GM18870 (cell line): ENCODE measurements around the gene DIP2C.

Source experiments
- ATAC-seq: cut with Tn5 transposase; IDR thresholded peaks from one replicate; pipeline ENCODE4 v1.9.1; 2021; ENCODE audit warnings: moderate library complexity; ENCODE audit not compliant: unreplicated experiment

The DIP2C gene

DNA sequence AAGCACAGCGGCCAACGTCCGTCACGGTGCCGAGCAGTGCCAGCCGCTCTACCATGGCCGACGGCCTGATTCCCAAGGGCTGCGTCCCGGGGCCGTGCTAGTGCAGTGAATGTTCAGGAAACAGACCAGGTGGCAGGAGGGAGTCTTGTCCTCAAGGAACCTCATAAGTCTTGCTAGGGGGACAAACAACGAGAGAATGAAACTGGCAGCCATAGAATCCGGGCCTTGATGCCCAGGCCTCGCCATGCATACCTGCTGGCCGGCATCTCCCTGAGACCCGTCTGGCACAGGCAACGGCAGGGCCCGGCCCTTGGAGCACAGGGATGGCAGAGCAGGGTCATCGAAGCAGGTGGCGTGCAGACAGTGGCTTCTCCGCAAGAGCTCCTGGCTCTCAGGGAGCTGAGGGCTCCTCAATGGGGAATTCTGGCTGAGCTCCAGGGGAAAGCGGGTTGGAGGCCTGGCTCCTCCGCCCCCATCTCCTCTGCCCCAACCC is 58.8 kb downstream of the DIP2C start:
- ATAC-seq: no peak

DNA sequence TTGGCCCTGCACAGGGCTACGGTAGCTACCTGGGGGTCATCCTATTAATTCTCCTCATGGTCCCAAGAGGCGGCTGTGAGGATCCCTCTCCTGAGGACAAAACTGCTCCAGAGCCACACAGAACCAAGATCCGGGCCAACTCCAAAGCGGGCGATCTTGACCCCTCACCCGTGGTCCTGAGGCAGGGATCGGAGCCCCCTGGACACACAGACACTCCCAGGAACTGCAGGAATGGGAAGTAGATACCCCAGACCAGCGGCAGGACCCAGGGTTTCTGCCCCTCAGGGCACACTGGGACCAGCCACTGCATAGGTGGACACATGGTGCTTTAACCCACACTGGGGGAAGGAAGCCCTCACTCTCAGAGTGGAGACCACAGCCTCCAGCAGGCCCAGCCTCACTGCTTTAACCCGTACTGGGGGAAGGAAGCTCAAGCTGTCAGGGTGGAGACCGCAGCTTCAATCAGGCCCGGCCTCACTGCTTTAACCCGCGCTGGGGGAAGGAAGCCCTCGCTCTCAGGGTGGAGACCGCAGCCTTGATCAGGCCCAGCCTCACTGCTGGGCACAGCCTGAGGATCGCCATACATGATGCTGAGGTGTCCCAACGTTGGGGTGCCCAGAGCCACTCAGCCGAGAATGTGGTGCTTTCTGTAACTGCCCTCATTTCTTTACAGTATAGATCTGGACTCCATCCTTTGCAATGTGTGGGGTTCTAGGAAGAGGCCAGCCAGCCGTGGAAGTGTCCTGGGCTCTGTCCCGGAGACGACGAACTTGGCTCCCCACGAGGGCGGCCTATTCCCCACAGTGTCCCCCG is 60.1 kb downstream of the DIP2C start:
- no peak for ATAC-seq

DNA sequence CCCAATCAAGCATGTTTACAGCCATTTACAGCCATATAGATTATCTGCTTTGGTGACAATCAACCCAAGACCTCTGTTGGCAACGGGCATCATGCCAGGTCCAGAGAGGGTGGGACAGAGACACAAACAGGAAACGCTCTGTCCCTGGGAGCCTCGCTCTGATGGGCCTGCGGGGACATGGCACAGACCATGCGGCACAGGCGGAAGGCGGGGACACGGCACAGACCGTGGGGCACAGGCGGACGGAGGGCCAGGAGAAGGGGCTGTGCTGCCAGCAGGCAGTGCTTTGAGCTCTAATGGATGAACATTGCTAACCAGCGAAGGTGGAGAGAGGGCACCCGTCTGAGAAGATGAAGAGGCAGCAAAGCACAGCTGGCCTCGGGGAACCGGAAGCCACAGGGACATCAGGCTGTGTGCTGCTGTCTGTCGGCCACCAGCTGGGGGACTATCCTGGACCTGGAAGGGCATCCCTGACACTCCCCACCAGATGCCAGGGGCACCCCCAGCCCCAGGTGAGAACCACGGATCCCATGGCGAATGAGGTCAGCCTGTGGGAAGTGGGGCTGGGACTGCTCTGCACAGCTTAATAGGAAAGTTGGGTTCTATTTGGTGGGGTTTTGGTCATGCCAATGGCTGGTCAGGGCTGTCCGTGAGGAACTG is 61.0 kb downstream of the DIP2C start:
- no peak for ATAC-seq

DNA sequence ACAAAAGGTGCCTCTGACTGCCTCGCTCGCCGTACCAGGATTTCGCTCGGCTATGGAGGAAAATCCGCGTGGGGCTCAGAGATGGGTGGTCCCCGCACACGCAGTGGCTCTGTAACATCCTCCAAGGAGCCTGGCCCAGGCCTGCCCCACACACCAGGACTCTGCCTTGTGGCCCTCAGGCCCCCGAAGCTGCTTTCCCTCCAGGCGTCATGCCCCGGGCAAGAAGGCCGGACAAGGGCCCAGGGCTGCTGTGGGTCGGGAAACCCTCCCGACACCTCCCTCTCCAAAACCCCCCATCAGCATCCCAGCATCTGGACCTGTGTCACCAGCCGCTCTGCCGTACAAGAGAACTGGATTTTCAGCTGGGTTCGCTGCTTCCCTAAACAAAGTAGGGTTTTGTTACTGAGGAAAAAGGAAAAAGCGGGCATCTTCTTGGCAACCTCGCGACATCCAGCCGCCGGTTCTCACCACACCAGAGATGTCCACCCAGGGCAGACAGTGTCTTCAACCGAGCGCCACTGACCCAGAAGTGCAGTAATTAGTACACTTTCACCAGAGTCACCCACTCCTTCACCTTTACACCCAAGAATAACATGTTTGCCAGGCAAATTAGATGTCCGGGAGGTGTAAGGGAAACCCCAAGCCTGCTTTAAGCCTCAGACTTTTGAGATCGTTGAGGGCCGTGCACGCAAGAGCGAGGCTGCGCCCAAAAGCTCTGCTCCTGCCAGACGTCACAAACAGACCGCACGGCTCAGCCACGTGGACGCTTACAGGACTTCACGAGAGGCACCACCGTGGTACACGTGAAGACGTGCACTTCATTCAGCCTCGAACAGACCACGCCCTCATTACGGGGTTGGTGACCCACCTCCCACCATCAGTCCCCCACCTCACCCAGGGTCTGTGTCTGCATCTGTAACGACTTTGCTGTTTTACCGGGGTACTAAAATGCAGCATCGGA is 62.2 kb downstream of the DIP2C start:
- no peak for ATAC-seq

DNA sequence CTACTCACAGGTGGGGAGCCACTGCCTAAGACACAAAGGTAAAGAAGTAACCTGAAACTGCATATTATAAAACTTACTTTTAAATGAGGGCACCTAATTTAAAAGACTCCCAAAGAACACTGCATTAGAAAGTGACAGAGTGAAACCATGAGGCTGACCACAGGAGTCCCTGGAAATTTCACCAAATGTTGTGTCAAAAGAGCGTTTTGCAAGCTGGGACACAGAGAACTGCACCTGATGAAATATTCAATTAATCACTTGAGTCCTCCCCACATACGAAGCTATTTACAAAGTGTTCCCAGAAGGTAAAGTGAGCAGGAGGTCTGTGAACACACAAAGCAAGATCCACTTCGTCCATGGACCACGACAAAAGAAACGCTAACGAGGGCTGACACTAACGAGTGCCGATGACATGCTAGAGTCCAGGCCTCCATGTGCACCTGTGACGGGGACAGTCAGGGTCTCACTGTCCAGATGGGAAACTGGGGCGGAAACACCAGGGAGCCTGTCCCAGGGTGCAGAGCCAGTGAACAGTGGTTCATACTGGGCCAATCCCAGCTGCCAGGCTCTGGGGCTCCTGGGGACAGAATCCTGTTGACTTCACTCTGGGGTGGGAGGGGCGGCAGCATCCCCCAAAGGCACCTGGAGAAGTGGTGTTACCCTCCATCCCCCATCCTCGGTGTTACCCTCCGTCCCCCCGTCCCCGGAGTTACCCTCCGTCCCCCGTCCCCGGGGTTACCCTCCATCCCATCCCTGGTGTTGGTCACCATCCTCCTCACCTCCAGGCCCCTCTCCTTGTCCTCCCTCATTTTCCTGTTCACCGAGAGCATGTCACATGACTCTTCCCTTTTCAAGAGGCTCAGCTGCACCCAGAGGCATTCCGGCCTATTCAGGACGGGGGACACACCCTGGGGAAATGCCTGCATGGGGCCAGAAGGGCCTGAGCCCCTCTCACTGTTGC is 63.4 kb downstream of the DIP2C start:
- no peak for ATAC-seq

DNA sequence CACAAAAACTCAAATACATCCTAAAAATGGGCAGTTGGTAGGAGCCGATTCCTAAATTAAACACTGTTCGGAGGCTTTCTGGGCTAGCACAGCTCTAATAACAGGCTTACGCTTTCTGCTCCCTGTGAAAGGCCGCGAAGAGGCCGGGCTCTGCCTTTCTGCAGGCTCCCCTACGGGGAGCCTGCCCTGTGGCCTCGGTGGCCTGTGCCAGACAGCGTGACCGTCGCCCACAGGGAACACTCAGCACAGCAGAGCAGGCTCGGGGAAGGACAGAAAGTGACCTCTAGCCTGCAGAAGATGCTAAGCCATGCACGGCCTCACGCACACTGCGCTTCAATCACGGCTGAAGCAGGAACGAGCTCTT is 64.2 kb downstream of the DIP2C start:
- no peak for ATAC-seq

DNA sequence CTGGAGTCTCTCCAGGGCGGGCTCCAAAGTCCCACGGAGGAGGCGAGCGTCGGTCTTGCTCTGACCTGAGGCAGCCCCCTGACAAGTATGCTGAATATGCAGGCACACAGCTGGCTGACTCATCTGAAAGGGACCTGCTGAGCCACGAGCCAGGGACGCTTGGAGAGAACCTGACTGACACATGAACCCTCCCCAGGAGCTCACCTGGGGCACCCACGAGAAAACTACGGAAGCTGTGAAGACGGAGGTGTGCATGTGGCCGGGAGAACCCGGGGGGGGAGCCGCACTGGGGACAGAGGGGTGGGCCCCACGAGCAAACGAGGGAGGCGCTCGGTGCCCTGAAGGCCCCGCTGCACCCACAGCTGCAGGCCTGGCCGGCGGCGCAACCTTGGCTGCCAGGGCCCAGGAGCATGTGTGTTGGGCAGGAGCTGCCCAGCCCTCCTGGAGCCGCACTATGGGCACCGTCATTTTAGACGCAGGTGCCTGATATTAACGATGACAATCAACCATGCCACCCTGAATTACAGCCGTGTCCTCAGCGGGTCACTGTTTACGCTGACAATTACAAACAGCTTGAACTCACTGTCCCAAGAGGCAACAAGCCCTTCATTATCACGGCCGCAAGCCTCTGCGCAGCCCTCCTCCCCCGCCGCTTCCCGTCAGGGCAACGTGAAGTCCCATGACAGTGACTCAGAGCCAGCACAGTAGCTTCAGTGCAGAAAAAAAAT is 64.7 kb downstream of the DIP2C start:
- no peak for ATAC-seq

DNA sequence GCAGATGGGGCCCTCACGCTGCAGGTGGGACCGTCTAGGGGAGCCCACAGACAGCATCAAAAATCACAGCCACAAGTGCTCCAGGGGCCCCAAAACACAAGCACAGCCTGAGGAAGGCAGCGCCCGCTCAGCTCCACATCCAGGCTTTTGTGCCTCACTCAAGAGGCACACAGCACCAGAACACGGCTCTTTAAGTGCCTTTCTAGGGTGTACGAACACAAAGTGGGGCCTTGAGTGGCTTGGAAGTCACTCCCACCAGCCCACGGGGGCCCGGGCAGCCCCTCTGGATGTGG is 65.2 kb downstream of the DIP2C start:
- ATAC-seq: no peak

DNA sequence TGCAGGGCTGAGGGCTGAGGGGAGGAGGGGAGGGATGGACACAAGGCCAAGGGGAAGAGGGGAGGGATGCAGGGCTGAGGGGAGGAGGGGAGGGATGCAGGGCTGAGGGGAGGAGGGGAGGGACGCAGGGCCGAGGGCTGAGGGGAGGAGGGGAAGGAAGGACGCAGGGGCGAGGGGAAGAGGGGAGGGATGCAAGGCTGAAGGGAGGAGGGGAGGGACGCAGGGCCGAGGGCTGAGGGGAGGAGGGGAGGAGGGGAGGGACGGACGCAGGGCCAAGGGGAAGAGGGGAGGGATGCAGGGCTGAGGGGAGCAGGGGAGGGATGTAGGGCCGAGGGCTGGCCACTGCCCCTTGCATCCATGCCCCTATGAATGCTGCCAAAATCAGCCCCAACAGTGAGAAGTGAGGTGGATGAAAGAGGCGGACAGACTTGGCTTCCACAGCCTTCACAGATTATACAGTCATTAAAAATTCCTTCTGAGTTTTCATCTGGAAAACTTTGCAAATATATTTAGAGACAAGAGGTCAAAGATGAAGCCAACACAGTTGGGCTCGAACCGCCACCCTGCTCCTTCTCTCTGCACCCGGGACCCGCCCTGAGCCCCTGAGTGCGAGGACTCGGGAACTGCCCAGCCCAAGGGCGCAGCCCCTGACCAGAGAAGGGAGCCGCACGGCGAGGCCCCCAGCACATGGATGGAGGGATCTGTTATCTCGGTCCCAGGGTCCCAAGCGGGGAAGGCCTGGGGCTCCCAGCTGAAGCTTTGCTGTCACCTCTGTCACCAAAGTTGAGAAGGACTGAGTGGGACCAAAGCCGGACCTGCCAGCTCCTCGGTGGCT is 65.8 kb downstream of the DIP2C start:
- no peak for ATAC-seq

DNA sequence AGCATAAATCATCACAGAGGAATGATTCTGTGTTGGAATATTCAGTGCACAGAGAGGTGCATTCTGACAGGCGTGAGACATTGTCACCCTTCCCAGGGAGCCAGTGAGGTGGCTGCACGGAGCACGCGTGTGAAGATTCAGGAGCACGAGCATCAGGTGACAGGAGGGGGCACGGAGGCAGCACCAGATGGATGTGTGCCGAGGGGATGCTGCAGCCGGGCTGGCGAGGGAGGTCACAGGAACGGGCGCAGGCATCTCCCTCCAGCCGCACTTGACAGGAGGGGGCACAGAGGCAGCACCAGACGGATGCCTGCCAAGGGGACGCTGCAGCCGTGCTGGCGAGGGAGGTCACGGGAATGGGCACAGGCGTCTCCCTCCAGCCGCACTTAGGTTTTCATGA is 66.5 kb downstream of the DIP2C start:
- ATAC-seq: no peak

DNA sequence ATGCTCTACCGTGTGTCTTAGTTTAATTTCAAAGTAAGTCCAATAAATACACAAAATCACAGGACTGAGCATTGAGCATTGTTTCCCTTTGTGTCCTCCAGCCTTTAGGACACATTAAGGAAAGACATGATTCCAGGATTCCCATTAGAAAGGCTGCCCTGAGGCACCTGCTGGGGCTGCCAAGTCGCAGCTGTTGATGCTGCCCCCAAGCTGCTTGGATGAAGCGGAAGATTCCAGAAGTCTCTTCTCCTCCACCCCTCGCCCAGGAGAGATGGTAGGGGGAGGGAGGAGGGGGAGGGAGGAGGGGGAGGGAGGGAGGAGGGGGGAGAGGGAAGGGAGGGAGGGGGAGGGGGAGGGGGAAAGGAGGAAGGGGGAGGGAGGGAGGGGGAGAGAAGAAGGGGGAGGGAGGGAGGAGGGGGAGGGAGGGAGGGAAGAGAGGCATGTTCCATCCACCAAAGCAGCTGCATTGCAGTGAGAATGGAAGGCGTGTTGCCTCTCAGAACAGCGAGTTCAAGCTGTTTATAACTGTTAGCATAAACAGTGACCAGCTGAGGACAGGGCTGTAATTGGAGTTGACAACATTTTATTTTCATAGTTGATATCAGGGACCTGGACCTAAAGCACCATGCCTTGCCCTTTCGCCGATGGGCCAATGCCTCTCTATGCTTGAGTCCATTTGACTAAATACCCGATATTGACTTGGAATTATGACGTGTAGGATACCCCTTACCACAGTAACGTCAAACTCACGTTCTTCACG is 67.3 kb downstream of the DIP2C start:
- no peak for ATAC-seq

DNA sequence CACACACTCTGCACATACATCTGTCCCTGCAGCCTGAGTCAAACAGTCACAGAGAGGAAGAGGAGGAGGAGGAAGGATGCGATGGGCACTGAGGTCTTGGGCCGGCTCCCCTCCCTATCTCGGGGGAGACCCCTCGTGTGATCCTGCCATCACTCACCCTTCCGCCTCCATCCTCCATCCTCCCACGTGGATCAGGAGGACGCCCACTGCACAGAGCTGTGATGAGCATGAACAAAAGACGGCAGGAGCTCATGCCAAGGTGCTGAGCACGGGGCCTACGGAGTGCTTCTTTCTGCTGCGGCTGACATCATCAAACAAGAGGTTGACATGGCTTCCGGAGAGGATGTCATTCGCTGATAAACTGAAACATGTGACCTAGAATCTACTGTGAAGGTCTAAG is 68.0 kb downstream of the DIP2C start:
- no peak for ATAC-seq

DNA sequence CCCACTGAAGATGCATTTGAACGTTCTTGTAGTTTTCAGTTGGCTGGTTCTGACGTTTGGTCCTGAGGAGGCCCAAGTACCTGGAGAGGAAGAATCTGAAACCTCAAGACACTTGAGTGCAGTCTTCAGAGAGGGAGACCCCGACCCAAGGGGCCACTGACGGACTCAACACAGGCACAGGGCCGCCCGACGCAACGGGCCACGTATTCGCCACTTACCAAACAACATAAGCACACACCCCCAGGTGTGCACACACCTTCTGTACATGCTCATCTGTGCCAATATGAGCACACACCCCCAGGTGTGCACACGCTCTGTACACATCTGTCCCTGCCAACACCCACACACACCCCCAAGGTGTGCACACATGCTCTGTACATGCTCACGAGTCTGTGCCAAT is 68.5 kb downstream of the DIP2C start:
- no peak for ATAC-seq

DNA sequence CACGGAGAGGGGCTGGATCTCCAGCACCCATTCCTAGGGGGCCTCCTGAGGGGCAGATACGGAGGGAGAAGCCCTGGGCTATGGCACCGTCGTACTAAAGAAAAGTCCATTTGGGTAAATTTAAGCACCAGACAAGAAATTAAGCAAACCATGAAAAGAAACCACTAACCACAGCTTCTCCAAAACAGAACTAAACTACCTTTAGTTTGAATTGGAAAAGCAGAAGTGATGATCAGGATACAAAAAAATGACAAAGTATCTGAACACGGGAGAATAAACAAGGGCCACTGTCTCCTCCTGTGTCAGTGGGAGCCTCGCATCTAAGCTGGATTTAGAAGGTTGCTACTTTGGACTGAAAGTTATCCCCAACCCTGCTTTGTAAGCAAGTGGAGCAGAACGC is 69.1 kb downstream of the DIP2C start:
- ATAC-seq: no peak

DNA sequence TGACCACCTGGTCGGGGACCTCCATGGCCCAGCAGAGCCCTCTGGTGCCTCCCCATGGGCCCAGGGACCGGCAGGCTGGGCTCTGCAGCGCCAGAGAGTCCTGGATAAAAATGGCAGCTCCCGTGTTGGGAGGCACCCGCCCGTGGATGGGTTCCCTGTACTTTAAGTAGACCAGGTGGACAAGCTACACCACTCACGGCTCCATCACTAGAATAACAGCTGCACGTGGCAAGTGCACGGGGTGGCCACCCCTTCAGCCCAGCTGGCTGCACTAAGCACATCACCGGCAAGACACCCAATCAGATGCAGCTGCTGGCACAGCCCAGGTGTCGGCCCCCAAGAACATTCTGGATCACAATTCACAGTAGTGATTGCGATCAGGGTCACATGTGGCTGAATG is 69.8 kb downstream of the DIP2C start:
- no peak for ATAC-seq

DNA sequence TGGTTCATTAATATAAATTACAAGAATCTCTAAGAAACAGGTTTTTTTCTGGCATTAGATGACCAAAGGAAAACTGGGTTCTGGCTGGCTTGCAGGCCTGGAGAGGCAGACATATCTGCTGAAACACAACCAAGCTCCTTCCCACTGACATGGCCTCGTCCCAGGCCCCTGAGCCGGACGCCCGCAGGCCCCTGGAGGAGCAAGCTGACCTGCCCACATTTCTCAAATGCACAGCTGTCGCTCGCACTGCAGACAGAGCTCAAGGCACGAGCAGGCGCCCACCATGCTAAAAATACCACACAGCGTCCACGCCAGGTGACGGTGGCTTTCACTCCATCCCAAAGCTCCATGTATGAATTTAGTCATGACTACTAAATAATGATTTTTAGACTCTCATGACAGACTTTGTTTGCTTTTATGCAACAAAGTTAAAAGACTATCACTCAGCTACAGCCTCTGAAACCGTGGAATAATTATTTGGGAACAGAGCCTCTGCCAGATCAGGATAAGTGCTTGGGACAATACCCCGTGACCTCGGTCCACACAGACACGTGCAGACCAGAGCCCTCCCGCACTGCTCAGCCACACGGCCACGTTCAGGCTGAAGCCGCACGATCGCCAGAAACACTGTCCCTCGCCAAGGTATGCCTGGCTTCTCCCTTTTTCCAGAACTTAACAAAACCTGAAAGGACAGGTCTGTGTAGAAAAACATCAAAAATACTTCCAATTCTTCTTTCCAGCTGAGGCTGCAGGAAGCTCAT is 71.1 kb downstream of the DIP2C start:
- no peak for ATAC-seq

DNA sequence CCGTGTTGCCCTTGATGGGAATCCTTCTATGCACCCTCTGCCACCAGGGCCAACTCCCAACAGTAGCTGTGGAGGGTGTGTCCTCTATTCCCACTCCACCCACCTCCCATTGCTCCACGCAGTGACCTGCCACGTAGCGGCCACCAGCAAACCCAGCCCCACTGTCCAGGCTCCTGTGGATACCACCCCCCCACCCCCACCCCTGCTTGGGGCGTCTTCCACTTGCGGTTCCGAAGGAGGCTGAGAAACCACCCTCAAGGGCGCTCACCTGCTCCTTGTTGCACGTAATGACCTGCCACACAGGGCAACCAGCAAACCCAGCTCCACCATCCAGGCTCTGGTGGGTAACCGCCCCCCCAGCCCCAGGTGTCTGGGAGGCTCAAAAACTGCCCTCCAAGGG is 72.0 kb downstream of the DIP2C start:
- no peak for ATAC-seq
